Measurements from ENCODE around the gene ALKBH3.

- TF ChIP-seq, protein P1, sequence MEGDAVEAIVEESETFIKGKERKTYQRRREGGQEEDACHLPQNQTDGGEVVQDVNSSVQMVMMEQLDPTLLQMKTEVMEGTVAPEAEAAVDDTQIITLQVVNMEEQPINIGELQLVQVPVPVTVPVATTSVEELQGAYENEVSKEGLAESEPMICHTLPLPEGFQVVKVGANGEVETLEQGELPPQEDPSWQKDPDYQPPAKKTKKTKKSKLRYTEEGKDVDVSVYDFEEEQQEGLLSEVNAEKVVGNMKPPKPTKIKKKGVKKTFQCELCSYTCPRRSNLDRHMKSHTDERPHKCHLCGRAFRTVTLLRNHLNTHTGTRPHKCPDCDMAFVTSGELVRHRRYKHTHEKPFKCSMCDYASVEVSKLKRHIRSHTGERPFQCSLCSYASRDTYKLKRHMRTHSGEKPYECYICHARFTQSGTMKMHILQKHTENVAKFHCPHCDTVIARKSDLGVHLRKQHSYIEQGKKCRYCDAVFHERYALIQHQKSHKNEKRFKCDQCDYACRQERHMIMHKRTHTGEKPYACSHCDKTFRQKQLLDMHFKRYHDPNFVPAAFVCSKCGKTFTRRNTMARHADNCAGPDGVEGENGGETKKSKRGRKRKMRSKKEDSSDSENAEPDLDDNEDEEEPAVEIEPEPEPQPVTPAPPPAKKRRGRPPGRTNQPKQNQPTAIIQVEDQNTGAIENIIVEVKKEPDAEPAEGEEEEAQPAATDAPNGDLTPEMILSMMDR (IDR thresholded peaks at IDR 0.05 in 4 of 5, conservative IDR thresholded peaks at IDR 0.05 in 1 of 5) = no peak
- TF ChIP-seq POLR2A (IDR thresholded peaks at IDR 0.05) = no peak
Measured at GRCh38 chr11:43853781-43854180, 26.9 kb upstream of the ALKBH3 start.

All from gastrocnemius medialis (tissue), 4 donors.